Transverse colon (tissue), 4 donors: ENCODE results near the gene SCYL2.

Experiments used
- EP300 ChIP-seq: sonication (generic); formaldehyde crosslinking; IDR thresholded peaks from one replicate; pipeline ENCODE4 v1.6.1; 2017; ENCODE audit warnings: antibody characterized with exemption, low read depth
- POLR2A ChIP-seq: fragments of 450-650 bp; IDR thresholded peaks from one replicate; pipeline ENCODE4 v1.6.1; 2016; ENCODE audit warnings: antibody characterized with exemption, mild to moderate bottlenecking, moderate library complexity
- POLR2AphosphoS5 ChIP-seq, 3 donors: sonication (generic); formaldehyde crosslinking; IDR thresholded peaks; one replicate each; pipeline ENCODE4 v1.6.1; 2016; ENCODE audit warnings: antibody characterized with exemption in 3 of 3
- TF ChIP-seq, protein P1 (sequence below), 5 experiments: fragments of 200-600 bp in 3 of 5; fragments of 450-650 bp in 2 of 5; sonication (generic) in 3 of 5; IDR thresholded peaks; 1 replicate in 2 of 5; 2 replicates in 3 of 5; pipeline ENCODE4 v1.5.1; 2016 to 2017; ENCODE audit warnings: antibody characterized with exemption in 5 of 5, inconsistent platforms in 3 of 5, mild to moderate bottlenecking in 2 of 5, moderate library complexity in 1 of 5

DNA sequence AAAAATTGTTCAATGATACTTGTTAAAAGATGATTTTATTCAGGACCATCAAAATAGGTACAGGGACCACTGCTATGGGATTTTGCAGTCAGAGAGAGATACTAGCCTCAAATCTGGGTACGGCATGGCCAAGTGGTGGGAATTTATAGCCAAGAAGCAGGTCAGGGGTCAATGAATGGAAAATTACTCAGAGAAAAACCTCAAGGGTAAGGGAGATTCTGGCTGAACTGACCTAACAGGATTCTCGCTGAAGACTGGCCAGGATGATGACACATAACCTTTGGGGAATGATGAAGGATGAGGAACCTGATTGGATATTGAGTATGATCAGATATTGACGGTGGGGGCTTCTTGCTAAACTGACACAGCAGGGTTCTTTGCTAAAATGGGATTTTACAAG, 32.8 kb upstream of the SCYL2 start:
- TF ChIP-seq, protein P1, sequence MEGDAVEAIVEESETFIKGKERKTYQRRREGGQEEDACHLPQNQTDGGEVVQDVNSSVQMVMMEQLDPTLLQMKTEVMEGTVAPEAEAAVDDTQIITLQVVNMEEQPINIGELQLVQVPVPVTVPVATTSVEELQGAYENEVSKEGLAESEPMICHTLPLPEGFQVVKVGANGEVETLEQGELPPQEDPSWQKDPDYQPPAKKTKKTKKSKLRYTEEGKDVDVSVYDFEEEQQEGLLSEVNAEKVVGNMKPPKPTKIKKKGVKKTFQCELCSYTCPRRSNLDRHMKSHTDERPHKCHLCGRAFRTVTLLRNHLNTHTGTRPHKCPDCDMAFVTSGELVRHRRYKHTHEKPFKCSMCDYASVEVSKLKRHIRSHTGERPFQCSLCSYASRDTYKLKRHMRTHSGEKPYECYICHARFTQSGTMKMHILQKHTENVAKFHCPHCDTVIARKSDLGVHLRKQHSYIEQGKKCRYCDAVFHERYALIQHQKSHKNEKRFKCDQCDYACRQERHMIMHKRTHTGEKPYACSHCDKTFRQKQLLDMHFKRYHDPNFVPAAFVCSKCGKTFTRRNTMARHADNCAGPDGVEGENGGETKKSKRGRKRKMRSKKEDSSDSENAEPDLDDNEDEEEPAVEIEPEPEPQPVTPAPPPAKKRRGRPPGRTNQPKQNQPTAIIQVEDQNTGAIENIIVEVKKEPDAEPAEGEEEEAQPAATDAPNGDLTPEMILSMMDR (IDR thresholded peaks at IDR 0.05): no peak
- no peak for TF ChIP-seq POLR2A
- no peak for TF ChIP-seq POLR2AphosphoS5 (IDR thresholded peaks at IDR 0.05)
- TF ChIP-seq EP300: no peak
